Activated CD4-positive, alpha-beta T cell treated with anti-CD3 and anti-CD28 coated beads for 4 hours (primary cell): ENCODE data around the gene RRP8.

Experiments
- DNase-seq, 2 donors: peaks; one replicate each; pipeline ENCODE4 v3.0.0-alpha.2; 2020

Gene RRP8

DNA sequence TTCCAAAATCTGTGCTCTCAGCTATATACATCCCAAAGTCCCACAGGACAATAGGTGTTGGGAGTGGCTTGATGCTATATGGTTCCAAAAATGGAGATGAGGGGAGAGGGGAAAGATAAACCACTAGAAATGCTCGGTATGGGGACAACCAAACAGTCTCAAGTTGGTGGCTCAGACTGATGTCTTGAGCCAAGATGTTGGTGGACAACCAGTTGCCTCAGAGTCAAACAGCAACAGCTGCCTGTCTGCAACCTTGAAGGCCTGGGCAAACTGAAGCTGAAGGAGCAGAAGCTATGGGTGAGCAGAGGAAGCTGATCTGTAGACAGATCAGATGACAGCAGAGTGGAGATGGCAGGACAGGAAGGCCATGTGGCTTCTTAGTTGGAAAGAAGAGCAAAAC is 4.0 kb downstream of the RRP8 start:
- DNase-seq, result no peak

DNA sequence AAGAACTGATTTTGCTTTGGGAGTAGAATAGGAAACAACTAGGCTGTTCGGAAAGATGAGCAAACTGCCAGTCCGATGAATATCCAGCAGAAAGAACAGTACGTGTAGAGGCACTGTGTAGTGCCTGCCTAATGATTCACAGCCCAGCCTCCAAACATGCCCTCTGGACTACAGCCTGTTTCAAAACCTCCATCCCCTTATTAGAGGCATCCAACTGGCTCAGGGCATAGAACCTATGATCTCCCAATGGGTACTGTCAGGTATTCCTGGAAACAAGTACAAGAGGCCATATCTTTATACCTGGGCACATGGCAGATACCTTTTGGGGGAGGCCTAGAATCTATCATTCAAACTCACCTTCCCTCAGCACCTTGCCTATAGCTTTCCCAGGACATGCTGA is 4.9 kb downstream of the RRP8 start:
- no peak for DNase-seq

DNA sequence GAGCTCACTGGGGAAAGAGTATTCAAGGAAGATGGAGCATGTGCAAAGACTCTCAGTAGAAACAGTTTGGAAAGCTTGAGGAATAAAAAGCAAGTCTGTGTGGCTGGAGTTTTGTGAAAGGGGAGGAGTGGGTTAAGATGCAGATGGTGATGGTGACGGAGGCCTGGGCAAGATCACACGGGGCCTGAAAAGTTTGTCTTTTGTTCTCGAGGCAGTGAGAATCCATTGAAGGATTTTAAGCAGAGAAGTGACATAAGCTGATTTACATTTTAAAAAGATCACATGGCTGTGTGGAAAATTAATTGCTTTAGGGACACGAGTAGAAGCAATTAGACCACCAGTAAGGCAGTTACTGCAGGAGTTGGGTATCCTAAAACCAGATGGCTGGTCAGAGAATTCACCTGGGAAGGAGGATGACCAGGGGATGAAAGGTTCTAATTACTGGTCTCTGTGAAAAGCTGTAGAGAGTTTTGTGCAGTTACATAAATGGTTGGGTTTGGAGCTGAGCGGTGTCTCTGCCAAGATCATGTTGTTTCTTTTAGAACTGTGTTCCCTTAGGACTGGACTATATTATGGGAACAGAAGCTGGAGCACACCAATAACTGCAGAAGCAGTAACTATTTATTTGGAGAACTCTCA is 7.1 kb downstream of the RRP8 start:
- DNase-seq, result no peak

DNA sequence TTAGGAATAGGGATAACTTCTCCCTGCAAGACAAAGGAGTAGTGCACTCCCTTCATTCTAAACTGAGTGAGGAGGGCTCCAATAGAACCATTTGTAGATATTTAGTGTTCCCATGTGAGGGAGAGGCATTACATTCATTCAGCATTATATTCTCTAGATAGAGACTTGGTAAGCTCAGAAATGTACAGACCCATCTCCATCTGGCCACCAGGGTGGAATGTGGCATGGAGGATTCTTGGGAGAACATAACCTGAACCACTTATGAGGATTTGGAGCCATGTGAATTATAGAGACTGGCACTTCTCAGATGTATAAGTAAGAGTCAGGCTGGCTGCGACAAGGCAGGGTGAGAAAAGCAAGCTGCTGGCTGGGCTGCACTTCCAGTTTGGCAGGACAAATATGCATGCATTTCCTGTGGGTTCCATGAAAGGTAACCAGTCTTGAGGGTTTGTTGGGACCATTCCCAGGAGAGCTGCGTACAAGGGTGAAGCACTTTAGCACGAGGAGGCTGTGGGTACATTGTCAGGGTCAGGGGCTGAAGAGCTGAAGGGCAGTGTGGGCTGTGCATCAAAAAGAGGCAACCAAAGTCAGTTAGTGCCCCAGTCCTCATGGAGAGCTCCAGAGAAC is 9.2 kb downstream of the RRP8 start:
- no peak for DNase-seq

DNA sequence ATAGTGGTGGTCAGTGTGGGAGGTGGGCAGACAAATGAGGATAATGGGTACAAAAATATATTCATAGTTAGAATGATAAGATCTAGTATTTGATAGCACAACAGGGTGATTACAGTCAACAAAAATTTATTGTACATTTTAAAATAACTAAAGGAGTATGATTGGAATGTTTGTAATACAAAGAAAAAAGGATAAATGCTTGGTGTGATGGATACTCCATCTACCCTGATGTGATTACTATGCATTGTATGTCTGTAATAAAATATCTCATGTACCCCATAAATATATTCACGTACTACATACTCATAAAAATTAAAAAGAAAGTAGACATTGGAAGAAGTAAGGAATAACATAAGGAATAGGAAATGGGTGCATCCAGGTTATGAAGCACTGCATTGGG is 15.4 kb downstream of the RRP8 start:
- no peak for DNase-seq

DNA sequence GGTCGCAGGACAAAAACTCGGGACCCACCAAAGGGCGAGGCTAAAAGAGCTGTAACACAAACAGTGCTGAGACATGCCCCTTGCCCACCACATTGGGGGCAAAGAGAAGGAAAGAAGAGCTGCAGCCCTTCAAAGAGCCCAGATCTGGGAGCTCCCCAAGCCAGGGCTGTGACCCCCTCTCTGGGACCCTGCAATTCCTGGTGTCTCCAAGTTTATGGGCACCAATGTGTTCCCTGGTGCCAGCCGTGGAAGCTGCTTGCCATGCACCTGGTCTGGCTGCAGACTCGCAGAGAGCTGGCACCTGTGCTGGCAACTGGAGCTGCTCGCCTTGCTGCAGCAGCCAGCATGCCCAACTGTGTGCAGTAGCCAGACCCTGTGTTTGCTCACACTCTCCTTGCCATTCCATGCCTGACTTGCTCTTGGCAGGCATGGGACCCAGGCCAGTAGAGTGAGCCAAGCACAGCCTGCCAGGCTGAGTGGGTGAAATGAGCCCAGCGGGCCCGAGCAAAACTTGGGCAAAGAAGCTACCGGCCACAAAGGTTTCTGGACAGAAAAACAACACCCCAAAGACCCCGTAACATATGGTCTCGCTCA is 16.0 kb downstream of the RRP8 start:
- DNase-seq, result no peak

DNA sequence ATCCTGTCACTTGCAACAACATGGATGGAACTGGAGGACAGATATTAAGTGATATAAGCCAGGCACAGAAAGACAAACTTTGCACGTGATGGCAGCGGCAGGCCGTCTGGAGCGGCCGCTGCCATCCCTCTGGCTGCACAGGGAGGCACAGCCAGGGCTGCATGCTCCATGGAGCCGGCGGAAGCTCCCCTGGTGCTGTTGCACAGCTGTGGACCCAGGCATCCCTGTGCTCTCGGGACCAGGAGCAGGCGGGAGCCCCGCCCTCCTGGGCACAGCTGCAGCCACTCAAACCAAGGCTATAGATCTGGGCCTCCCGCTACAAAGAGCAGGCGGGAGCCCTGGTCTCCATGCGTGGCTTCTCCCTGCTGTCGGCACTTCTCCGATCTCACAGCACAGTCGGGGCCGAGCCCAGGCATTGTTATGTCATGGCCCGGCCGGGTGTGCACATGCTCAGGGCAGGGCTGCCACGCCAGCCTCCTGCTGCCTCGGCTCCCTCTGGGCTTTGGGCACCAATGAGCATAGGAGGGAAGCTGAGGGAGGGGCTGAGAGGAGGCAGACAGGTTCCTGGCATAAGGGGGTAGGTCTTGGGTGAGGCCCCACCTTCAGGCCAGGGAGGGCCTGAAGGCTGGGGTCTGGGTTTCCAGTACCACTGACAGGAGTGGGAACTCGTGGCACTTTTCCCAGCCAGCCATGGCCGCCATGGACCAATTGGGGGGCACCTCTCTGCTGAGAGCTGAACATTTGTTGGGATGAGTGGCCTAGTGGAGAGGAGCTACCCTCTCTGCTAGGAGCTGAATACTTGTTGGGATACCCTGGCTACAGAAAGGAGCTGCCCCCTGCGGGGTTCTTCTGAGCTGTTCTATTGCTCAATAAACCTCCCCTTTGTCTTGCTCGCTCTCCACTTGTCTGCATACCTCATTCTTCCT is 16.7 kb downstream of the RRP8 start:
- no peak for DNase-seq

DNA sequence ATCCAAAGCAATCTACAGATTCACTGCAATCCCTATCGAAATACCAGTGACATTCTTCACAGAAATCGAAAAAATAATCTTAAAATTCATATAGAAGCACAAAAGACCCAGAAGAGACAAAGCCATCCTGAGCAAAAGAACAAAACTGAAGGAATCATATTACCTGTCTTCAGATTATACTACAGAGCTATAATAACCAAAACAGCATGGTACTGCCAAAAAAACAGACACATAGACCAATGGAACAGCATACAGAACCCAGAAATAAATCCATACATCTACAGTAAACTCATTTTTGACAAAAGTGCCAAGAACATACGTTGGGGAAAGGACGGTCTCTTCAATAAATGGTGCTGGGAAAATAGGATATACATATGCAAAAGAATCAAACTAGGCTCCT is 18.9 kb downstream of the RRP8 start:
- no peak for DNase-seq

DNA sequence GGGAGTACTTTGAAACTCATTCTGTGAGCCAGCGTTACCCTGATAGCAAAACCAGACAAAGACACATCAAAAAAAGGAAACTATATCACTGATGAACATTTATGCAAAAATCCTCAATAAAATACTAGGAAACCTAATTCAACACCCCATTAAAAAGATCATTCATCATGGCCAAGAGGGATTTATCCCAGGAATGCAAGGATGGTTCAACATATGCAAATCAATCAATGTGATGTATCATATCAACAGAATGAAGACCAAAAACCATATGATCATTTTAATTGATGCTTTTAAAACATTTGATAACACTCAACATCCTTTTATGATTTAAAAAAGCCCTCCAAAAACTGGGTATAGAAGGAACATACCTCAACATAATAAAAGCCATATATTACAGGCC is 19.8 kb downstream of the RRP8 start:
- DNase-seq, result no peak

DNA sequence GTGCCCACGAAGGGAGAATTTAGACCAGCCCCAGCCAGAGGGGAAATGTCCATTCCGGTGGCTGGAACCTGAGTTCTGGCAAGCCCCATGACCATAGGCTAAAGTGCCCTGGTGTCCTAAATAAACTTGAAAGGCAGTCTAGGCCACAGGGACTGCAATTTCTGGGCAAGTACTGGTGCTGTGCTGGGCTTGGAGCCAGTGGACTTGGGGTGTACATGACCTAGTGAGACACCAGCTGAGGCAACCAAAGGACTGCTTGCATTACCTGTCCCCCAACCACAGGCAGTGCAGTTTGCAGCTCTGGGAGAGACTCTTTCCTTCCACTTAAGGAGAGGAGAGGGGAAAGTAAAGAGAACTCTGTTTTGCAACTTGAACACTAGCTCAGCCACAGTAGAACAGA is 23.7 kb downstream of the RRP8 start:
- no peak for DNase-seq

DNA sequence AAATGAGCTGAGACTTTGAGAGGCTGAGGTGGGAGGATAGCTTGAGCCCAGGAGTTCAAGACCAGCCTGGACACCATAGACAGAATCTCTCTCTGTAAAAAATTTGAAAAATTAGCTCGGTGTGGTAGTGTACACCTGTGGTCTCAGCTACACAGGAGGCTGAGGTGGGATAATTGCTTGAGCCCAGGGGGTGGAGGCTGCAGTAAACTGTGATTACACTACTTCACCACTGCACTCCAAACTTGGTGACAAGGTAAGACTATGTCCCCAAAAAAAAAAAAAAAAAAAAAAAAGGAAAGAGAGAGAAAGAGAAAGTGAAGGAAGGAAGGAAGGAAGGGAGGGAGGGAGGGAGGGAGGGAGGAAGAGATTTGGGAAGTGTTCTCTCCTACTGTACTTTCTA is 25.3 kb downstream of the RRP8 start:
- DNase-seq, result no peak

DNA sequence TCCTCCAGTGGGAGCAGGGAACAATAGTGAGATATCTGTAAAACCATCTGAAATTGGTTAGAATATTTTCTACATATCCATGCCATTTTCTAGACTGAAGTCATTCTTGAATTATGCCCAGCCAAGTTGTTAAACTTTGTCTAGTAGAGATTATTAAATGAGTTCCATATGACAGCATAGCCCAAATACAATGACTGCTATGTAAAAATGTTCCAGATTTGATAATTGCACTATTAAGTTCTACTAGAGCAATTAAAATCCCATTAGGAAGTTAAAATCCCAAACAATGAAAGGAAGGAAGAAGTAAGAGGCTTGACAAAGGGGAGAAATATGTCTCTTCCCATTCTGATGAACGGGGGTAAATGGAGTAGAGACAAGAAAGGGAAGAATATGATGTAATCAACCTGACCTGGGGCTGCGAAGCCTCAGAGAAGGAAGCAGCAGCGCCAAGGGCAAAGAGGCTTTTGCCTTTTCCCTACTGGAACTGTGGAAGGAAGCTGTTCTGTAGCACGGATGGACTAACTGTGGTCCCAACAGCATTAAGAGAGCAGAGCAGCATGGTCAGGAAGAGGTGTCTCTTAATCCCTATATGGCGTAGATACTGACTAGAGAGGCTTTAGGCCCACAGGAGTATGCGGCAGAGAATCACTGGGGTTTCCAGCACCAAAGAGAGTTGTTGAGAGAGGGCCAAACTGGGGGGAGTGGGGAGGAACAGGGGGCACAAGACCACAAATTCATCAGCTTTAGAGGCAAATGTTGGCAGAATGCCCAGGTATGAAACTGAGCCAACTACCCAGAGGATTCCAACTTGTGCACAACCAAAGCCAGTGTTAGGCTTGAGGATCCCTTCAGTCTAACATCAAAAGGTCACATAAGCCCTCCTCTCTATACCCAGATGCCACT is 26.7 kb downstream of the RRP8 start:
- DNase-seq, result no peak

DNA sequence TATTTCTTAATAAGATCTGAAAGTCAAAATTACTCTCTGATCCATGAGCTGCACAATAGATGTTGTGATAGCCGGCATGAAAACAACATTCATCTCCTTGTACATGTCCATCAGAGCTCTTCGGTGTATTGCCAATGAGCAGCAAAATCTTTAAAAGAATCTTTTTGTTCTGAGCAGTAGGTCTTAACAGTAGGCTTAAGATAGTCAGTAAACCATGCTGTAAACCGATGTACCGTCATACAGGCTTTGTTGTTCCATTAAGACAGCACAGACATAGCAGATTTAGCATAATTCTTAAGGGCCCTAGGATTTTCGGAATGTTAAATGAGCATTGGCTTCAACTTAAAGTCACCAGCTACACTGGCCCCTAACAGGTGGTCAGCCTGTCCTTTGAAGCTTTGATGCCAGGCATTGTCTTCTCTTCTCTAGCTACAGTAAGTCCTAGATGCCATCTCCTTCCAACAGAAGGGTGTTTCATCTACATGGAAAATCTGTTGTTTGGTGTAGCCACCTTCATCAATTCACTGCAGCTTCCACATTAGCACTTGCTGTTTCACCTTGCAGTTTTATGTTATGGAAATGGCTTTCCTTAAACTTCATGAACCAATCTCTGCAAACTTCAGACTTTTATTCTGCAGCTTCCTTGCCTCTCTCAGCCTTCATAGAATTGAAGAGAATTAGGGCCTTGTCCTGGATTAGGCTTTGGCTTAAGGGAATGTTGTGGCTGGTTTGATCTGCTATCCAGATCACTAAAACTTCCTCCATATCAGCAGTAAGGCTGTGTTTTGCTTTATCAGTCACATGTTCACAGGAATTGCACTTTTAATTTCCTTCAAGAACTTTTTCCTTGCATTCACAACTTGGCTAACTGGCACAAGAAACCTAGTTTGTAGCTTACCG is 28.4 kb downstream of the RRP8 start:
- no peak for DNase-seq

DNA sequence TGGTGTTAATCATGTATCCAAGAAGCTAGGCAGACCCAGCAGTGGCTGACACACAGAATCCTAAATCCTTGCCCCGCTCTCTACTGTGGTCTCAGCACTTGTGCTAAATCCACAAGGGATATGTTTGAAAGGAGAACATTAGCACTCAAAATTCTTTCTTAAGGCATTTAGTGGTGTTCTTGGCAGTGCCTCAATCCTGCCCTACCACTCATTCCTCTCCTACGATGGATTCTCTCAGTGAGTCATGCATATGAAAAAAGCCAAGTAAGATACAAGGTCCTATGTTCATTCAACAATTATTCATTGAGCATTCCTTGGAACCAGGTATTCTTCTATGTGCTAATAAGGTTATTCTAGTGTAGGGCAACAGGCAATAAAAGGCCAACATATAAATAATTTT is 31.2 kb downstream of the RRP8 start:
- no peak for DNase-seq

DNA sequence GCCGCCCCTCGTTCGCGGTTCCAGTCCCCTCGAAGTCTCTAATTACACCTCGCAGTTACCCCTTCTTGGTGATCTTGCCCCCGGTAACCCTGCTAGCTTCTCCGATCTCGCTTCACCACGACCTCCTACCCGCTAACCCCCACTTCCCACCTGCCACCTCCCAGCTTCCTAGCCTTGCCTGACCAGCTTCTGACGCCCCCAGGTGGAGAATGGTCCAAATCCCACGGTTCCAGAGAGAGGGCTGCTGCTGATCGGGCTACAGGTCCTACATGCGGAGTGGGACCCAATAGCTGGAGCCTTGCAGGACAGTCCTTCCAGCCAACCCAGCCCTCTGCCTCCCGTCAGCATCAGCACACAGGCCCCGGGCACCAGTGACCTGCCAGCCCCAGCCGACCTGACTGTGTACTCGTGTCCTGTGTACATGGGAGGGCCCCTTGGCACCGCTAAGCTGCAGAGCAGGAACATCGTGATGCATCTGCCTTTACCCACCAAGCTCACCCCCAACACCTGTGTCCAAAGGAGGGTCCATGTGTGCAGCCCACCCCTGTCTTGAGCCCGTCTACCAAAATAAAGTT is 31.9 kb downstream of the RRP8 start:
- DNase-seq, result no peak

DNA sequence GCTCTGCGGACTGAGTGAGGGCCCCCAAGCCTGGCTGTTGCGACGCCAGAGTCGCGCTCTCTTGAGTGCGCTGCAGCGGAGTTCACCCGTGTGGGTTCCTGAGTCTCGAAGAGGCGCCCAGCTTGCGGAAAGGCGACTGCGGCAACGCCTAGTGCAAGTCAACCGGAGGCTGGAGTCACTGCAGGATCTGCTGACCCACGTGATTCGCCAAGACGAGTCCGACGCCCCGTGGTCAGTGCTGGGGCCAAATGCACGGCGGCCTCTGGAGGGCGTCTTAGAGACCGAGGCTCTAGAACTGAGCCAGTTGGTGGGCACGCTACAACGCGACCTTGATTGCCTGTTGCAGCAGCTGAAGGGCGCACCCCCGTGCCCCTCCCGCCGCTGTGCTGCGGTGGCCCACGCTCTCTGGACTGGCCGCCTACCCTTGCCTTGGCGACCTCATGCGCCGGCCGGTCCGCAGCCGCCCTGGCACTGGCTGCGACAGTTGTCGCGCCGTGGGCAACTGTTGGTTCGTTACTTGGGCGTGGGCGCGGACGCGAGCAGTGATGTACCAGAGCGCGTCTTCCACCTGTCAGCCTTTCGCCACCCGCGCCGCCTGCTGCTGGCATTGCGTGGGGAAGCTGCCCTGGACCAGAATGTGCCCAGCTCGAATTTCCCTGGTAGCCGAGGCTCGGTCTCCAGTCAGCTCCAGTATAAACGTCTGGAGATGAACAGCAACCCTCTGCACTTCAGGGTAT is 32.6 kb downstream of the RRP8 start:
- DNase-seq, result no peak

DNA sequence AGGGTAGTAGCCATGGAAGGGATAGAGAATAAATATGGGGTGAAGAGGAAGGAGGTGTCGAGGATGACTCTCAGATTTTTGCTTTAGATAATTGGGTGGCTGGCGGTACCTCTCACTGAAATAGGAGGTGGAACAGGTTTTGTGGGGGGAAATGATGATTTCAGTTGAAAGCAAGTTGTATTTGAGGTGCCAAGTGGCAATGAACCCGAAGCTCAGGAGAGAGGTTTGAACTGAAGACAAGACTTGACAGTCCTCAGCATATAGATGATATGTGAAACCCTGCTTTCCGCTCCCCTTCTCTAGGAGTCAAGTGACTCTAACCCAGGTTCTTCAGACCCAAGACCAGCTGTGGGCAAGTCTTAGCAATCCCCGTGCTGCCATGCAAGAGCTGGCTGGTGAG is 33.7 kb downstream of the RRP8 start:
- no peak for DNase-seq

DNA sequence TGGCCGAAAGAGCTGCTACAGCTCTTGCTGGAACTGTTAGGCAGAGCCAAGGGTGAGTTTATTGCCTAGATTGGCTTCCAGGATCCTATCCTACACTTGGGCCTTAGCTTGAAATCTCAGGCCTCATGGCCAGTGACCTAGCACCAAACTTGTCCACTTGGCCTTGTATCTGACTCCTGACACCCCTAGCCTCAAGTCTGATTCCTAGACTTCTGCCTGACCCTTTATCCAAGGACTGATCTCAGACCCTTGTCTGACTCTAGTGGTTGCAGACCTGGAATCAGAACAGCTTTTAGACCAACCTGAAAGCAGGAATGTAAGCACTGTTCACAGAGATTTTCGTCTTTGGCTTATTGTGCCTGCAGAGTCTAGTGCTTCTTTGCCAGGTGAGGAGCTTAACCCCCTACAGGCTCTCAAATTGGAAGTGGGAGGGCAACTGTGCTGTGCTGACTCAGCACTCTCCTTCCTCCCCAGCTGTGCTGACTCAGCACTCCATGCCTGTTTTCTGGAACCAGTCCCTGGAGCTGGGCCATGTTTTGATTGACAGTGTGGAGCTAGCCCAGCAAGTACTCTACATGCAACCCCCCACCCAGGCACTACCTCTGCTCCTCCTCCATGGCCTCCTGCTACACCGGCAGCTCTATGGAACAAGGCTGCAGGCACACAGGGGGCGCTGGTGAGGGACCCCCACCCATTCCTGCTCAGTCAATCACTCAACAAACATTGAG is 35.1 kb downstream of the RRP8 start:
- DNase-seq, result no peak

DNA sequence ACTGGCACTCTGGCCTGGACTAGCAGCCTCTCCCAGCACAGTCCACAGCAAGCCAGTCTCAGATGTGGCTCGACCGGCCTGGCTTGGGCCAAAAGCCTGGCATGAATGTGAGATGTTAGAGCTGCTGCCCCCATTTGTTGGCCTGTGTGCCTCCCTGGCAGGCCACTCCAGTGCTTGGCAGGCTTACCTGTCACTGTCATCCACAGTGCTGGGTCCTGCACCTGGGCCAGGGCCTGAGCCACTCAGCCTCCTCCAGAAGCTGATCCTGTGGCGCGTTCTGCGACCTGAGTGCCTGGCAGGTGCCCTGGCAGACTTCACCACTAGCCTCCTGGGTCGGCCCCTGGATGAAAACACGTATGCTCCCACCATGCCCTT is 36.1 kb downstream of the RRP8 start:
- DNase-seq, result no peak
